GM19397 (cell line): ENCODE data around the gene RASAL2.
"Not testable (repeated sequence)": the region's sequence is repeated elsewhere in the genome, so short reads cannot be mapped to it uniquely, and the experiment has no call there.

Experiments
- ATAC-seq: cut with Tn5 transposase; IDR thresholded peaks from one replicate; pipeline ENCODE4 v1.9.1; 2021; ENCODE audit warnings: mild to moderate bottlenecking, moderate library complexity; ENCODE audit not compliant: unreplicated experiment

Gene RASAL2

GRCh38 chr1:178151831-178152230 lies 57.9 kb downstream of the RASAL2 start:
- ATAC-seq: no peak

- no peak for ATAC-seq
These were observed 61.8 kb downstream of the RASAL2 start for GRCh38 chr1:178155481-178156255.

DNA sequence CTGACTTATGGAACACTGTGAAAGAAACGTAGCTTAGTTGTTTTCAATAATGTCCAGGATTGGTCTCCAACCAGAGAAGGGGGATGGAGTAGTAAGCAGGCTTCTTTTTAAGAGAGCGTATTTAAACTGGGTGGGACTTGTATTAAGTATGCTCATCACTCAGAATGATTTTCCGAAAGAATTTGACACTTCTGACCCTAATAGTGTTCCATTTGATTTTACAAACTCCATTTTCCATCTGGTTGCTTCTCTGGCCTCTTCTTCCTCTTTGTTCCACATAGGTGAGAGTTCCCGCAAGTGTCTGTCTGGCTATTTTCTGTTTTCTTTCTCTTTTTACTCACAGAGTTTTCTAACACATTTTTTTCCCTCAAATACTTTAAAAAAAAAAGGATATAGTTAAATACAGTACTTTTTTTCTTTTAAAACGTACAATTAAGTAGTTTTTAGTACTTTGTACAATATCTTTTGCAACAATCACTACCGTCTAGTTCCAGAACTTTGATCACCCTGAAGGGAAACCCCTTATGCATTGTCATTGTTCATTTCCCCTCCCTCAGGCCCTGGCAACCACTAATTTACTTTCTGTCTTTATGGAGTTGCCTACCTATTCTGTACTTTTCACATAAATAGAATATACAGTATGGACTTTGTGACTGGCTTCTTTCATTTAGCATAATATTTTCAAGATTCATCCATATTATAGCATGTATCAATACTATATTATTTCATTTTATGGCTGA lies 67.0 kb downstream of the RASAL2 start:
- no peak for ATAC-seq

- ATAC-seq: no peak
These were observed 67.6 kb downstream of the RASAL2 start for GRCh38 chr1:178161516-178161915.

DNA sequence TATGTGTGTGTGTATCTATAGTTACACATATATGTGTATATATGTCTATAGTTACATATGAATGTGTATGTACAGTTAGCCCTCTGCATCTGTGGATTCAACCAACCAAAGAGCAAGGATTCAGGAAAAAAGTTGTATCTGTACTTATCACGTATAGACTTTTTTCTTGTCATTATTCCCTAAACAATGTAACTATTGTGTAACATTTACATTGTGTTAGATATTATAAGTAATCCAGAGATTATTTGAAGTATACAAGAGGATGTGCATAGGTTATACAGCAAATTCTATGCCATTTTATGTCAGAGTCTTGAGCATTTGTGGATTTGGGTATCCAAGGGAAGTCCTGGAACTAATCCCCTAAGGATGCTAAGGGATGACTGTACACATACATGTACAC lies 71.3 kb downstream of the RASAL2 start:
- ATAC-seq: no peak

DNA sequence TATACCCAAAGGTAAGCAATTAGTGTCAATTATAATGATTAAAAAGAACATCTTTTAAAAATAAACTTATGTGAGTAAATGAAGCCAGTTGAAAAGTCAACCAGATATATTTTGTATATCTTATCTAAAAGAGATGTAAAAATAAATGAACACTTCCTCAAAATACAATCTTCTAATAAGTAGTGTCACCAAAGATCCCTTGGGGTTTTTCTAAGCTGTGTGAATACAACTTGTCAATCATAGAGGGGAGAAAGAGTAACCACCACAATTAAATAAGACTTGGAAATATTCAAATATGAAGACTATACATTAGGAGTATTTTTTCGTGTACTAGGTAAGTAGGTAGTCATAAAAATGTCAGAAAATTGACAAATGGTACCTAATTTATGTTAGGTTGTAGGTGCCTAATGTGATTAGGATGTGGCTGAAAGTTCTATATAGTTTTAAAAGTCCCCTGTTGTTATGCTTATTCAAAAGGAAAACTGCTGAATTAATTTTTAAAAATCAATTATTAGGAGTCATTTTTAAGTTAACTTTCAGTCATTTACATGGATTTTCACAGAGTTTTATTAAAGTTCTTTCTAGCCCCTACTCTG lies 72.6 kb downstream of the RASAL2 start:
- ATAC-seq: no peak

DNA sequence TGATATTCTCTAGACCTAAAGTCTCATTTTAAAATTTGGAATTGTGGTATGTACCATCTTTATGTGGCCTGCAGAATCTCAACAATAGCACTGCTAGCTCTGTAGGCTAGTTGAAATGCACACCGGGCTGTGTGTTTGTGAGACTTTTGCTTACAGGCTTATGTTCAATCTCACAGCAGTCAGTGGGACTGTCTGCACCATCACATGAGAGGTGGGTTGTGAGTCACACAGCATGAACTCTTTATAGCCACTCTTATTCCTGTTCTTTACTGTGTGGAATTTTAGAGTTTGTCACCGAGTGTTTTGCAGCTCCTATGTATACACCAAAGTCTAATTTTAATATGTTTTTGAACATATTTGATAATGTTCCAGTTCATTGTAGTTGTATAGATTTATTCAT lies 74.6 kb downstream of the RASAL2 start:
- ATAC-seq: no peak

DNA sequence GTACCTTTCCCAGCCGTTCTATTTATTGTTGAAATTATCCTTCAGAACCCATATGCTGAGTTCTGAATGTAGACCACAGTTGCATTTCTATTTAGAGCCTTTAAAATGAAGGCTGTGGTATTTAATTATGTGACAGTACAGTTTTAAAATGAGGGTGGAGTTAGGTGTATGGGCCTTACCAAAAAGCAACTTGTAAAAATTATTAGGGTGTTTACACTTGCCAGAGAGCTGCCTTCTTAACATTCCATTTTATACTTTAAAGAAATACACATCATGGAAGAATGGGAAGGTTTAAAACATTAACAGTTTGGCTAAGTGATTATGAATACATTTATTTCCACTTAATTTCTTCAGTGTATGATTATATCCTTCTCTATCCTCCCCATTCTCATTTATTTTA lies 75.7 kb downstream of the RASAL2 start:
- ATAC-seq: no peak

DNA sequence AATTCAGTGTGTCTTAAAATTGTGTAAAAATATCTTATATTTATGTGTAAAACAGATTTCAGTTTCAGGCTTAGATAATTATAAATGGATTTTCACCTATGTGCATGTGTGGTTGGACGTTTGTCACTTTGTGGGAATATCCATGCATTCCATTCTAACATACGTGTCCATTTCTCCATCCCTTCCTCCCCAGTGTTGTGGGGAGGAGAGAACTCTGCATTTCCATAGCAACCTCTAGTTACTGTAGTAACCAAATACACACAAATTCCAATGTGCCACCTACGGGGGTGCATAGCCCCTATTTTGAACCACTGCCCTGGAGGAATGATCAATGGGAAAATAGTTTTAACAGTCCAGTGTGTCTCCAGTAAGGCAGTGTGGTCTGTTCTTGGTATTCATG lies 79.0 kb downstream of the RASAL2 start:
- ATAC-seq: no peak

DNA sequence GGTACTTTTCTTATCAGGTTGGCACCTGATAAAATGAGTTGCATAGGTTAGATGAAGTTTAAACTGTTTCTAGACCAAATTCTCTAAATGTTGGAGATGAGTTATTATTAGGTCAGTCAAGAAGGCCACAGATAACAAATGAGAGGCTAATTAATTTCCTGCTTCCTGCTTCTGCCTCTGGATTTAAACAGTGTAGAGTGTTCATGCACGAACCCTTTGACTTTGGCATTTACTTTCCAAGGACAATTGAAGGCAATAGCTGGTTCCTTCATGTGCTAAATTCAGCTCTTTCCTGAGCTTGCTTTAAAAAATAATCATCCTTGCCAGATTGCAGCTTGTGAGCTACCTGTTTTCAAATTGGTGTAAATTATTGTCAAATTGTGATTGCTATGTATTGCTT lies 80.6 kb downstream of the RASAL2 start:
- ATAC-seq: no peak

- ATAC-seq: no peak
These were observed 86.5 kb downstream of the RASAL2 start for GRCh38 chr1:178180405-178180804.

DNA sequence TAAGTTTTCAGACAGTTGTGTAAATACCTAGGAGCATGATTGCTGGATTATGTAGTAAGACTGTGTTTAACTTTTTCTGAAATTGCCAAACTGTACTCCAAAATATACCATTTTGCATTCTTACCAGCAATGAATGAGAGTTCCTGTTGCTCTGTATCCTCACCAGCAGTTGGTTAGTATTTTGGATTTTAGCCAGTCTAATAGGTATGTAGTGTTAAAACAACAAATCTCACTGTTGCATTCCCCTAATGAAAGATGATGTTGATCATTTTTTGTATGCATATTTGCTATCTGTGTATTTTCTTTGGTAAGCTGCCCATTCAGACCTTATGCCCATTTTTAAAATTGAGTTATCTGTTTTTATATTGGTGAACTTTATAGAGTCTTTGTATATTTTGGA lies 89.9 kb downstream of the RASAL2 start:
- ATAC-seq: no peak

DNA sequence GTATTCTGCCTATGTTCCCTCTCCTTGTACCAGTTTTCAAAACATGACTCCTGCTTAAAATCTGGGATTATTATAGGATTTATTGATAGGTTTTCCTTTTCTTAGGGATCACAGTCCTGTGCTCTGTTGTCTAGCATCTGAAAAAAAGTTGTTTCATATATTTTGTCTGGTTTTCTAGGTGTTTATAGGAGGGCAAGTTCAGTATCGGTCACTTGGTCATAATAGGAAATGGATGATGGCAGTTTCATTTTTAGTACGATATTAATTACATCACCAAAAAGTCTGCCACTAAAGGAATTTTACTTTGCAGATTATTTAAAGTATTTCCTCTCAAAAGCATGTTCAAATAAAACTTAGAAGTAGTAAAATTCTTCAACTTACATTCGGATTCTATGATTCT lies 94.4 kb downstream of the RASAL2 start:
- no peak for ATAC-seq

DNA sequence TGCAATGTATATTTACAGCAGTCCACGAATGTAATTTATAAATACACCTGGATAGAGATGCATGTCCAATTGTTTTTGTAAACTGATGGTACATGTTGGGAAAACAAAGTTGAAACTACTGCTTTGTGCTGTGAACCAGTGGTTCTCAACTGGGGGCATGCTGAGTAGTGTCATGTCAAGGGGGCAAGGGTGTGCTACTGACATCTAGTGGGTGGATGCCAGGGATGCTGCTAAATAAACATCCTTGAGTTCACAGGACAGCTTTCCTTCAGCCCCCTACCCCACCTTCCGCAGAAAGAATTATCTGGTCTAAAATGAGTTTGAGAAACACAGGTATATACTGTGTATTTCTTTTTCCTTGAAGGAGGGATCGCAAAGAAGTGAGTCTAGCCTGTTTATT lies 95.9 kb downstream of the RASAL2 start:
- ATAC-seq: peak; percentile 52

- ATAC-seq: no peak
These were observed 97.0 kb downstream of the RASAL2 start for GRCh38 chr1:178190881-178191280.

- ATAC-seq: no peak
These were observed 98.8 kb downstream of the RASAL2 start for GRCh38 chr1:178192686-178193085.

GRCh38 chr1:178196631-178197030 lies 102.7 kb downstream of the RASAL2 start:
- ATAC-seq: no peak

- ATAC-seq: not testable (repeated sequence)
These were observed 108.2 kb downstream of the RASAL2 start for GRCh38 chr1:178202095-178202494.

- not testable (repeated sequence) for ATAC-seq
These were observed 108.6 kb downstream of the RASAL2 start for GRCh38 chr1:178202546-178202945.

DNA sequence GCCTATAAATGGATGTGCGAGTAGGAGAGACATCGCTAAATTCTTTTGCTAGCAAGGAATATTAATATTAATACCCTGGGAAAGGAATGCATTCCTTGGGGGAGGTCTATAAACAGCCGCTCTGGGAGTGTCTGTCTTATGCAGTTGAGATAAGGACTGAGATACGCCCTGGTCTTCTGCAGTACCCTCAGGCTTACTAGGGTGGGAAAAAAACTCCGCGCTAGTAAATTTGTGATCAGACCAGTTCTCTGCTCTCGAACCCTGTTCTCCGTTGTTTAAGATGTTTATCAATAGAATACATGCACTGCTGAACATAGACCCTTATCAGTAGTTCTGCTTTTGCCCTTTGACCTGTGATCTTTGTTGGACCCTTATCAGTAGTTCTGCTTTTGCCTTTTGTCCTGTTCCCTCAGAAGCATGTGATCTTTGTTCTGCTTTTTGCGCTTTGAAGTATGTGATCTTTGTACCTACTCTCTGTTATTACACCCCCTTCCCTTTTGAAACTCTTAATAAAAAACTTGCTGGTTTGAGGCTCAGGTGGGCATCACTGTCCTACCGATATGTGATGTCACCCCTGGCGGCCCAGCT lies 114.5 kb downstream of the RASAL2 start:
- not testable (repeated sequence) for ATAC-seq

GRCh38 chr1:178209935-178210334 lies 116.0 kb downstream of the RASAL2 start:
- no peak for ATAC-seq

DNA sequence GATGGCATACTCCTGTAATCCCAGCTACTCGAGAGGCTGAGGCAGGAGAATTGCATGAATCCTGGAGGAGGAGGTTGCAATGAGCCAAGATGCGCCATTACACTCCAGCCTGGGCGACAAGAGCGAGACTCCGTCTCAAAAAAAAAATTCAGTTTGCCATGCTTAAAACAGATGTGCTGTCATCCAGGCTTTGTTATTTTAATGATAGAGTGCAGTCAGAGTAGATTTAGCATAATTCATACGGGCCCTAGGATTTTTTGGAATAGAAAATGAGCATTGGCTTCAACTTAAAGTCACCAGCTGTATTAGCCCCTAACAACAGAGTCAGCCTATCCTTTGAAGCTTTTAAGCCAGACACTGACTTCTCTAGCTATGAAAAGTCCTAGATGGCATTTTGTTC lies 124.6 kb downstream of the RASAL2 start:
- no peak for ATAC-seq
